Ovary (tissue), 9 donors: ENCODE results near the gene SMAD4. TPM values are rescaled to one million over a fixed set of nuclear protein-coding genes. Genes with fewer than 3 reads are reported as not detected.

Experiments used
- DNase-seq, 5 donors: peaks; one replicate each; pipeline ENCODE4 v3.0.0-alpha.2; 2019 to 2020
- H3K27ac ChIP-seq, 2 donors: fragments of 200-600 bp; one replicate each; pipeline versions ENCODE4 v1.5.1 to v1.8.0; 2019 to 2022
- H3K27me3 ChIP-seq: fragments of 200-600 bp; one replicate; pipeline ENCODE4 v1.8.0; 2022
- H3K36me3 ChIP-seq: fragments of 200-600 bp; sonication (generic); one replicate; pipeline ENCODE4 v1.5.1; 2019
- H3K4me1 ChIP-seq: one replicate; pipeline ENCODE4 v1.8.1; 2013; ENCODE audit warnings: mild to moderate bottlenecking, moderate library complexity; ENCODE audit not compliant: insufficient read depth
- H3K4me3 ChIP-seq: fragments of 200-600 bp; sonication (generic); one replicate; pipeline ENCODE4 v1.5.1; 2017
- H3K9me3 ChIP-seq, 2 donors: fragments of 200-600 bp in 1 of 2; sonication (generic) in 1 of 2; one replicate each; pipeline versions ENCODE4 v1.5.1 to v1.8.1; 2013 to 2019; ENCODE audit warnings: mild to moderate bottlenecking in 1 of 2, moderate library complexity in 1 of 2
- CTCF ChIP-seq, 3 donors: fragments of 450-650 bp in 2 of 3; fragments of 200-600 bp in 1 of 3; IDR thresholded peaks; one replicate each; pipeline versions ENCODE4 v1.5.1 to v1.8.0; 2016 to 2022; ENCODE audit warnings: antibody characterized with exemption in 3 of 3, mild to moderate bottlenecking in 1 of 3
- EP300 ChIP-seq: sonication (generic); formaldehyde crosslinking; IDR thresholded peaks from one replicate; pipeline ENCODE4 v1.6.1; 2017; ENCODE audit warnings: antibody characterized with exemption
- POLR2A ChIP-seq: fragments of 450-650 bp; IDR thresholded peaks from one replicate; pipeline ENCODE4 v1.6.1; 2017; ENCODE audit warnings: antibody characterized with exemption, mild to moderate bottlenecking, moderate library complexity
- WGBS, 3 donors: extraction: QIAGEN DNeasy Blood & Tissue Kit in 1 of 3; methylation state at CpG; one replicate each; pipeline versions ENCODE4 v1.1.5 to v1.1.7; 2013 to 2017; 5-methylcytosine and 5-hydroxymethylcytosine counted together
- intact Hi-C, 4 donors: fragments of 100-400 bp; cut with DNase I; formaldehyde crosslinking; loops; one replicate each; pipeline versions ENCODE4 v1.11.0 to v1.15.1; 2022 to 2023
- polyA plus RNA-seq, 2 donors: library from polyadenylated mRNA; stranded (reverse); fragments of 200-250 nt in 1 of 2; fragments of 350-450 nt in 1 of 2; fragmentation: Illumina TruSeq in 1 of 2; extraction: RNeasy Lipid Tissue Mini Kit (QIAGEN cat#74804) in 1 of 2; gene quantifications; one replicate each; pipeline ENCODE4 v1.2.3, GENCODE V29; 2013 to 2014
- total RNA-seq, 7 donors: library from RNA; depleted of rRNA in 2 of 7; stranded (reverse); fragments of >200 nt in 2 of 7; fragmentation: NEBNext Ultra II Directional in 3 of 7; extraction: Animal tissue kit (Norgen Biotek cat#: 25700) in 3 of 7; gene quantifications; one replicate each; pipeline versions ENCODE4 v1.1.0 to v1.2.4, GENCODE V29; 2016 to 2023
- donor health status: DM: no; HTN: no; CAD: no; lungs with moderate emphysema.
- donor health status: DM: no; HTN: no; CAD: no.
- donor health status: Bipolar disorder and iron deficiency.
- donor health status: DM: yes; HTN: yes; CAD: no.
- donor health status: DM: no; HTN: no; CAD: no.
- donor health status: DM: yes; HTN: yes; CAD: no.

SMAD4 gene
- total and polyA plus RNA-seq, 9 donors = 38.5 to 159 (median 125) TPM

- Histone ChIP-seq H3K4me1 (peaks cover 2% of the 10 kb centered on the region), H3K9me3 (no peaks in the 10 kb centered on the region), H3K36me3 (no peaks in the 10 kb centered on the region), H3K27me3 (no peaks in the 10 kb centered on the region), H3K4me3 (no peak overlapping the region), H3K27ac (no peak overlapping the region)
- intact Hi-C loops = no loop called here
- TF ChIP-seq EP300 = no peak
- TF ChIP-seq POLR2A = no peak
- no peak for TF ChIP-seq CTCF (IDR thresholded peaks at IDR 0.05)
- no peak for DNase-seq
Observed at GRCh38 chr18:51009072-51009471, 20.9 kb upstream of the SMAD4 start.

GRCh38 chr18:51010218-51010617, 19.8 kb upstream of the SMAD4 start:
- DNase-seq = no peak
- Histone ChIP-seq H3K36me3 (no peaks in the 10 kb centered on the region), H3K4me1 (peaks cover 2% of the 10 kb centered on the region), H3K4me3 (no peak overlapping the region), H3K27me3 (no peaks in the 10 kb centered on the region), H3K9me3 (no peaks in the 10 kb centered on the region), H3K27ac (no peak overlapping the region)
- intact Hi-C loops = no loop called here
- TF ChIP-seq EP300 (no peak), POLR2A (no peak), CTCF (IDR thresholded peaks at IDR 0.05) (no peak)

GRCh38 chr18:51011709-51012108, 18.3 kb upstream of the SMAD4 start:
- intact Hi-C loops = no loop called here
- no peak for DNase-seq
- 39 to 45% (median 42%) methylated on average over 3 of the region's 3 CpGs for WGBS, 3 donors
- no peaks in the 10 kb centered on the region for H3K9me3 ChIP-seq
- H3K27me3 ChIP-seq = no peaks in the 10 kb centered on the region
- H3K36me3 ChIP-seq = no peaks in the 10 kb centered on the region
- peaks cover 2% of the 10 kb centered on the region for H3K4me1 ChIP-seq
- H3K27ac ChIP-seq = no peak overlapping the region
- no peak overlapping the region for H3K4me3 ChIP-seq
- no peak for TF ChIP-seq EP300
- TF ChIP-seq CTCF (IDR thresholded peaks at IDR 0.05) = no peak
- TF ChIP-seq POLR2A = no peak

DNA sequence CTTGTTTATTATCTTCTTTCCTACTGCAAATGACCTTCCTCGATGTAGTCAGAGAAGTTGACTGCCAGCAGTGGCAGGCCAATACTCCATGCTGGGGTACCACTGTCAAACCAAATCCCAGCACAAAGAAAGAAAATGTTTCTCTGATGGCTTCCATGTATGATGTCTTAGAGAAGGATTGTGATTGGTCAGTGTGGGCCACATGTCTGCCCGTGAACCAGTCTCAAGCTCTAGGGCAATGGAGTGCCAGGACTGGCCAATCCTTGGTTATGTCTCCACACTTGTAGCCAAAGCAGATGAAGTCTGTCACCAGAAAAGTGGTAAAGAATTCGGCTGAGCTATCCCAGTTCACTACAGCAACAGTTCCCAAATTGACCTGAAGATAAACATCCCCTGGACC, 17.6 kb upstream of the SMAD4 start:
- no peaks in the 10 kb centered on the region for H3K36me3 ChIP-seq
- no peak for TF ChIP-seq EP300
- TF ChIP-seq CTCF (IDR thresholded peaks at IDR 0.05) = no peak
- TF ChIP-seq POLR2A = no peak
- no peaks in the 10 kb centered on the region for H3K27me3 ChIP-seq
- peaks cover 2% of the 10 kb centered on the region for H3K4me1 ChIP-seq
- DNase-seq = no peak
- H3K27ac ChIP-seq = no peak overlapping the region
- H3K4me3 ChIP-seq = no peak overlapping the region
- 85 to 91% (median 90%) methylated on average over 3 of the region's 3 CpGs for WGBS, 3 donors
- intact Hi-C loops = no loop called here
- no peaks in the 10 kb centered on the region for H3K9me3 ChIP-seq

DNA sequence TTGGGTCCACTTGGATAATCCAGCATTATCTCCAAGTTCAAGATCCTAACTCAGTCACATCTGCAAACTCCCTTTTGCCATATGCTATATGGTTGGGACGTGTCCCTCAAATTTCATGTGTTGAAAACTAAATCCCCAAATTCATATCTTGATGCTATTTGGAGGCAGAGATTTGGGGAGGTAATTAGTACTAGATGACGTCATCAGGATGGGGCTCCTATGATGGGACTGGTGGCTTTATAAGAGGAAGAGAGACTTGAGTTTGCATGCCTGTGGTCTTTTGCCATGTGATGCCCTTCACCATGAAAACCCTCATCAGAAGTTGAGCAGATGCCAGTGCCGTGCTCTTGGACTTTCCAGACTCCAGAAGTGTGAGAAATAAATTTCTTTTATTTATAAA, 16.8 kb upstream of the SMAD4 start:
- Histone ChIP-seq H3K27me3 (no peaks in the 10 kb centered on the region), H3K36me3 (no peaks in the 10 kb centered on the region), H3K4me1 (peaks cover 4% of the 10 kb centered on the region), H3K4me3 (no peak overlapping the region), H3K9me3 (no peaks in the 10 kb centered on the region), H3K27ac (no peak overlapping the region)
- 96 to 97% (median 97%) methylated on average over 3 of the region's 3 CpGs for WGBS, 3 donors
- intact Hi-C loops = no loop called here
- TF ChIP-seq POLR2A (no peak), CTCF (IDR thresholded peaks at IDR 0.05) (no peak), EP300 (no peak)
- no peak for DNase-seq
